Vagina (tissue), 2 donors: ENCODE measurements around the gene PRR18. TPM values are rescaled to one million over a fixed set of nuclear protein-coding genes. Genes with fewer than 3 reads are reported as not detected.

Source experiments
- DNase-seq, 2 donors: peaks; one replicate each; pipeline ENCODE4 v3.0.0-alpha.2; 2017; ENCODE audit errors: extremely low spot score in 2 of 2
- H3K27ac ChIP-seq: fragments of 200-600 bp; sonication (generic); one replicate; pipeline ENCODE4 v1.5.1; 2019
- H3K27me3 ChIP-seq: fragments of 200-600 bp; sonication (generic); one replicate; pipeline ENCODE4 v1.5.1; 2019
- H3K36me3 ChIP-seq, 2 donors: fragments of 200-600 bp; sonication (generic); one replicate each; pipeline ENCODE4 v1.5.1; 2017 to 2019
- H3K4me1 ChIP-seq: fragments of 200-600 bp; sonication (generic); one replicate; pipeline ENCODE4 v1.5.1; 2019
- H3K4me3 ChIP-seq, 2 donors: fragments of 200-600 bp; sonication (generic); 1 replicate in 1 of 2; 2 replicates in 1 of 2; pipeline ENCODE4 v1.5.1; 2016 to 2019
- H3K9me3 ChIP-seq: fragments of 200-600 bp; sonication (generic); one replicate; pipeline ENCODE4 v1.5.1; 2019
- POLR2A ChIP-seq, 2 donors: fragments of 450-650 bp; IDR thresholded peaks; one replicate each; pipeline ENCODE4 v1.6.1; 2017; ENCODE audit warnings: antibody characterized with exemption in 2 of 2, mild to moderate bottlenecking in 2 of 2, moderate library complexity in 2 of 2
- POLR2AphosphoS5 ChIP-seq, 2 donors: sonication (generic); formaldehyde crosslinking; IDR thresholded peaks; one replicate each; pipeline ENCODE4 v1.9.0; 2017; ENCODE audit warnings: antibody characterized with exemption in 2 of 2, mild to moderate bottlenecking in 2 of 2, low read depth in 1 of 2; ENCODE audit not compliant: insufficient read depth in 1 of 2
- intact Hi-C: fragments of 100-400 bp; cut with DNase I; formaldehyde crosslinking; loops from one replicate; pipeline ENCODE4 v1.15.1; 2023
- total RNA-seq: library from RNA; depleted of rRNA; stranded (reverse); fragments of >200 nt; gene quantifications from one replicate; pipeline ENCODE4 v1.2.3, GENCODE V29; 2016
- TF ChIP-seq, protein P1 (sequence below), 3 experiments: fragments of 450-650 bp in 2 of 3; fragments of 200-600 bp in 1 of 3; sonication (generic) in 1 of 3; IDR thresholded peaks; one replicate each; pipeline ENCODE4 v1.5.1; 2017 to 2019; ENCODE audit warnings: antibody characterized with exemption in 3 of 3, mild to moderate bottlenecking in 2 of 3, moderate library complexity in 2 of 3

PRR18 gene
- total RNA-seq, 1 donor from 2014 or later, result not detected

DNA sequence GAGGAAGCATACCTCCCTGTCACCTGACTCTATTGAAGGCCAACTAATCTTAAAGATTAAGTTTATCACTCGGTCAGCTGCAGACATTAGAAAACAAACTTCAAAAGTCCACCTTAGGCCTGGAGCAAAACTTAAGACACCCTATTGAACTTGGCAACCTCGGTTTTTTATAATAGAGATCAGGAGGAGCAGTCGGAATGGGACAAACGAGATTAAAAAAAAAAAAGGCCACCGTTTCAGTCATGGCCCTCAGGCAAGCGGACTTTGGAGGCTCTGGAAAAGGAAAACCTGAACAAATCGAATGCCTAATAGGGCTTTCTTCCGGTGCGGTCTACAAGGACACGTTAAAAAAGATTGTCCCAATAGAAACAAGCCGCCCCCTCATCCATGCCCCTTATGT lies 7.2 kb upstream of the PRR18 start:
- Histone ChIP-seq H3K27me3 (no peaks in the 10 kb centered on the region), H3K27ac (no peak overlapping the region), H3K9me3 (no peaks in the 10 kb centered on the region), H3K4me3 (no peak overlapping the region), H3K4me1 (no peaks in the 10 kb centered on the region), H3K36me3 (no peaks in the 10 kb centered on the region)
- intact Hi-C loops, result loop anchor here (10.0 kb wide), 1 partner anchor 79 kb away; no protein-coding TSS in a partner anchor
- no peak for TF ChIP-seq POLR2A (IDR thresholded peaks at IDR 0.05)
- TF ChIP-seq, protein P1, sequence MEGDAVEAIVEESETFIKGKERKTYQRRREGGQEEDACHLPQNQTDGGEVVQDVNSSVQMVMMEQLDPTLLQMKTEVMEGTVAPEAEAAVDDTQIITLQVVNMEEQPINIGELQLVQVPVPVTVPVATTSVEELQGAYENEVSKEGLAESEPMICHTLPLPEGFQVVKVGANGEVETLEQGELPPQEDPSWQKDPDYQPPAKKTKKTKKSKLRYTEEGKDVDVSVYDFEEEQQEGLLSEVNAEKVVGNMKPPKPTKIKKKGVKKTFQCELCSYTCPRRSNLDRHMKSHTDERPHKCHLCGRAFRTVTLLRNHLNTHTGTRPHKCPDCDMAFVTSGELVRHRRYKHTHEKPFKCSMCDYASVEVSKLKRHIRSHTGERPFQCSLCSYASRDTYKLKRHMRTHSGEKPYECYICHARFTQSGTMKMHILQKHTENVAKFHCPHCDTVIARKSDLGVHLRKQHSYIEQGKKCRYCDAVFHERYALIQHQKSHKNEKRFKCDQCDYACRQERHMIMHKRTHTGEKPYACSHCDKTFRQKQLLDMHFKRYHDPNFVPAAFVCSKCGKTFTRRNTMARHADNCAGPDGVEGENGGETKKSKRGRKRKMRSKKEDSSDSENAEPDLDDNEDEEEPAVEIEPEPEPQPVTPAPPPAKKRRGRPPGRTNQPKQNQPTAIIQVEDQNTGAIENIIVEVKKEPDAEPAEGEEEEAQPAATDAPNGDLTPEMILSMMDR (IDR thresholded peaks at IDR 0.05), result no peak
- no peak for TF ChIP-seq POLR2AphosphoS5 (IDR thresholded peaks at IDR 0.05; ENCODE audit: insufficient read depth in 1 of 2, low read depth in 1 of 2)
- DNase-seq, result no peak

DNA sequence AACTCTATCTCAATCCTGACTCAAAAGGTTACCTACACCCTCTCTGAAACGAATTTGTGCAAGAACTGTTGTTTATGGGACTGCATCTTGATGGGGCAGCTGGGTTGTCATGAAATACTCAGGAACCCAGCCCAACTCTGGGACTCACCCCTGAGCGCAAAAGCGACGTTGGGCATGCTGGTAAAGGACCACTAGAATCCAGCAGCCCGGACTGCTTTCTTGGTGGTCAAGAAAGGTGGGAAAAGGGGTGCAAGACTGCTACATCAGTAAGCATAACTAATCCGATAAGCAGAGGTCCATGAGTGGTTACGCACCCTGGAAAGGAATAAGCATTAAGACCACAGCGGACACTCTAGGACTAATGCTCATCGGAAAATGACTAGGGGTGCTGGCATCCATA lies 6.3 kb upstream of the PRR18 start:
- no peak for DNase-seq
- Histone ChIP-seq H3K4me3 (no peak overlapping the region), H3K36me3 (no peaks in the 10 kb centered on the region), H3K4me1 (no peaks in the 10 kb centered on the region), H3K27me3 (no peaks in the 10 kb centered on the region), H3K27ac (no peak overlapping the region), H3K9me3 (no peaks in the 10 kb centered on the region)
- intact Hi-C loops, result loop anchor here (5.0 to 10.0 kb wide), 2 partner anchors 80 to 1072 kb away; no protein-coding TSS in a partner anchor
- no peak for TF ChIP-seq POLR2A (IDR thresholded peaks at IDR 0.05)
- TF ChIP-seq POLR2AphosphoS5 (IDR thresholded peaks at IDR 0.05; ENCODE audit: insufficient read depth in 1 of 2, low read depth in 1 of 2), result no peak
- TF ChIP-seq, protein P1 (IDR thresholded peaks at IDR 0.05), result no peak

DNA sequence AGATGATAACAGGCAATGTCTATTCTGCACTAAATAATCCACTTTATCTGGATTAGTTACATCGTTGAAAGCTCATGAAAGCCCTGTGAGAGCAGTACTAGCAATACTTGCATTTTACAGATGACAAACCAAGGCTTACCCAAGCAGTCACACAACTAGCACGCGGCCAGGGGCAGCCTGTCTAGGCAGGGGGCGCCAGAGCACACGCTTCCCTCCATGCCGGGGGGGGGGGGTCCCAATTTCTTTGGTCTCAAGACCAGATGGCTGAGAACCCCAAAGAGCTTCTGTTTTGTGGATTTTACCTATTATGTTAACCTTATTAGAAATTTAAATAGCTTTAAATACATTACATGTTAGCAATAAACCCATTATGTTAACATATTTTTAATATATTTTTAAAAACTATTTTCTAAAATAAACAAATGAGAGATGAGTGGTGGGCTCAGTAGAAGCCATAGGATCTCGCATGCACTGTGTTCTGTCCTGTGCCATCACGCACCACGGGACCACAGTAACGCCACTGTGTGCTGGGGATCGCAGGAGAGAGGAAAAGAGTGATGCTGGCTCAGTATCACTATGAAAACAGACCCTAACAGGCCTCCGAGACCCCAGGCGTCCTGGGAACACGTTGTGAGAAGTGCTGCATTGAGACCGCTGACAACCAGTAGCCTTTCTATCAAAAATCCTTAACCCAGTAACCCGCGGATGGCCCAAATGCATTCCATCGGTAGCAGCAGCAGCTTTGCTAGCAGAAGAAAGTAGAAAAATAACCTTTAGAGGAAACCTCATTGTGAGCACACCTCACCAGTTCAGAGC lies 5.3 kb upstream of the PRR18 start:
- H3K27me3 ChIP-seq, result no peaks in the 10 kb centered on the region
- TF ChIP-seq, protein P1 (IDR thresholded peaks at IDR 0.05), result peak; percentile 25 to 46 (median 31)
- no peak for TF ChIP-seq POLR2A (IDR thresholded peaks at IDR 0.05)
- TF ChIP-seq POLR2AphosphoS5 (IDR thresholded peaks at IDR 0.05; ENCODE audit: insufficient read depth in 1 of 2, low read depth in 1 of 2), result no peak
- H3K9me3 ChIP-seq, result no peaks in the 10 kb centered on the region
- H3K27ac ChIP-seq, result no peak overlapping the region
- no peak for DNase-seq
- H3K4me1 ChIP-seq, result peaks cover 3% of the 10 kb centered on the region
- H3K36me3 ChIP-seq, result no peaks in the 10 kb centered on the region
- intact Hi-C loops, result loop anchor here (5.0 to 10.0 kb wide), 2 partner anchors 81 to 1071 kb away; no protein-coding TSS in a partner anchor
- H3K4me3 ChIP-seq, result no peak overlapping the region

DNA sequence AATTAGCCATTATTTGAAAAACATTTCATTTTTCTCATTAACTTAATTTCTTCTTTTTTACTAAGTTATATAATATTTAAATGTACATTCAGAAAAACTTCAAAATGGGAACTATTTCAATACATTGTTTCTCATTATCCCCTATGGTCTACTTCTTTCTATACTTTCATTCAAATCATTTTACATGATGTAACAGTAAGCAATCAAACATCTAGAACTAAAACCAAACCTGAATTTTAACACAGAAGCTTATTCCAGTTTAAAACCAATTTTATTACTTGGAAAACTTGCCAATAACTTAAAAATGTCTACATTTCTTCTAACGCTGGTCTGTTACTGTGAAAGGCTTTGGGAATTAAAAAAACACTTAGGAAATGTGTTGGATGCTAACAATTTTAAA lies 4.6 kb upstream of the PRR18 start:
- no peak for TF ChIP-seq POLR2AphosphoS5 (IDR thresholded peaks at IDR 0.05; ENCODE audit: insufficient read depth in 1 of 2, low read depth in 1 of 2)
- TF ChIP-seq, protein P1 (IDR thresholded peaks at IDR 0.05), result no peak
- TF ChIP-seq POLR2A (IDR thresholded peaks at IDR 0.05), result no peak
- Histone ChIP-seq H3K36me3 (no peaks in the 10 kb centered on the region), H3K4me3 (no peak overlapping the region), H3K9me3 (no peaks in the 10 kb centered on the region), H3K27ac (no peak overlapping the region), H3K4me1 (peaks cover 9% of the 10 kb centered on the region), H3K27me3 (no peaks in the 10 kb centered on the region)
- DNase-seq, result no peak
- intact Hi-C loops, result loop anchor here (5.0 to 10.0 kb wide), 2 partner anchors 82 to 1071 kb away; no protein-coding TSS in a partner anchor

DNA sequence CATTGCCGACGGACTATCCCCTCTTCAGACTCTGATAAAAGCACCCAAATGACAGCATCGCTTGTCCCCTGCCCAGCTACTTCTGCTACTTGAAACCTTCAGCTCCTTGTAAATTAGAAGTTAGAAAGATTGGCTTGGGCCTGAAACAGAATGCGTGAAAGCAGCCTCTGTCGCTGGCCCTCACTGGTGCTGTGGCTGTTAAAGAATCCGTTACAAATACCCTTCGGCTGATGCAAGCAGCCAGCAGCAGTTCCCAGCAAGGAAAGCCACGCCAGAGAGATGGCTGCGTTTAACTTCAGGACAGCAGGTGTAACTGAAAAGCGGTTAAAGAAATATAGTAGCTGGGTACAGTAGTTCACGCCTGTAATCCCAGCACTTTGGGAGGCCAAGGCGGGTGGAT lies 2.4 kb upstream of the PRR18 start:
- H3K9me3 ChIP-seq, result no peaks in the 10 kb centered on the region
- intact Hi-C loops, result loop anchor here (5.0 to 10.0 kb wide), 2 partner anchors 84 to 1068 kb away; no protein-coding TSS in a partner anchor
- H3K27ac ChIP-seq, result no peak overlapping the region
- no peak for DNase-seq
- H3K4me1 ChIP-seq, result peaks cover 21% of the 10 kb centered on the region
- TF ChIP-seq POLR2AphosphoS5 (IDR thresholded peaks at IDR 0.05; ENCODE audit: insufficient read depth in 1 of 2, low read depth in 1 of 2) (no peak), POLR2A (IDR thresholded peaks at IDR 0.05) (no peak)
- TF ChIP-seq, protein P1 (IDR thresholded peaks at IDR 0.05), result no peak
- H3K27me3 ChIP-seq, result peaks cover 9% of the 10 kb centered on the region
- no peak overlapping the region for H3K4me3 ChIP-seq
- no peaks in the 10 kb centered on the region for H3K36me3 ChIP-seq
